HEK293T (cell line): ENCODE results near the gene EHHADH.

Experiments
- CTCF ChIA-PET: fragments of 350-600 bp; formaldehyde crosslinking; extraction: SDS; loops from one replicate; lab custom pipeline; 2021; ENCODE audit warnings: antibody characterized with exemption, inconsistent platforms; lab: Yijun Ruan, JAX
- POLR2A ChIA-PET: fragments of 350-600 bp; formaldehyde crosslinking; extraction: SDS; loops from one replicate; lab custom pipeline; 2020; ENCODE audit warnings: antibody characterized with exemption, inconsistent platforms; lab: Yijun Ruan, JAX
- DNase-seq: peaks from one replicate; pipeline ENCODE4 v3.0.0; 2012; ENCODE audit warnings: mixed read lengths; ENCODE audit errors: extremely low spot score
- ARNT ChIP-seq: fragments of 450-650 bp; IDR thresholded peaks from 2 replicates; pipeline ENCODE4 v1.6.1; 2017; ENCODE audit warnings: mild to moderate bottlenecking
- BHLHE40 ChIP-seq: fragments of 450-650 bp; IDR thresholded peaks from 2 replicates; pipeline ENCODE4 v1.6.1; 2016; ENCODE audit warnings: mild to moderate bottlenecking, moderate library complexity, borderline replicate concordance
- CTBP1 ChIP-seq: fragments of 450-650 bp; IDR thresholded peaks from 2 replicates; pipeline ENCODE4 v1.6.1; 2016; ENCODE audit warnings: borderline replicate concordance
- ELF4 ChIP-seq: fragments of 450-650 bp; IDR thresholded peaks from 2 replicates; pipeline ENCODE4 v1.6.1; 2017; ENCODE audit warnings: antibody characterized with exemption
- FOXA1 ChIP-seq: fragments of 450-650 bp; IDR thresholded peaks from 2 replicates; pipeline ENCODE4 v1.6.1; 2016; ENCODE audit warnings: mild to moderate bottlenecking
- FOXK2 ChIP-seq: fragments of 450-650 bp; IDR thresholded peaks from 2 replicates; pipeline ENCODE4 v1.6.1; 2016; ENCODE audit warnings: mild to moderate bottlenecking
- FOXM1 ChIP-seq: fragments of 450-650 bp; IDR thresholded peaks from 2 replicates; pipeline ENCODE4 v1.6.1; 2017; ENCODE audit warnings: mild to moderate bottlenecking, borderline replicate concordance
- HDGF ChIP-seq: fragments of 450-650 bp; IDR thresholded peaks from 2 replicates; pipeline ENCODE4 v1.6.1; 2017; ENCODE audit warnings: antibody characterized with exemption, borderline replicate concordance
- L3MBTL2 ChIP-seq: fragments of 450-650 bp; conservative IDR thresholded peaks from 2 replicates; pipeline ENCODE4 v1.6.1; 2016; ENCODE audit warnings: mild to moderate bottlenecking
- LEF1 ChIP-seq: fragments of 450-650 bp; IDR thresholded peaks from 2 replicates; pipeline ENCODE4 v1.6.1; 2017; ENCODE audit warnings: mild to moderate bottlenecking, borderline replicate concordance
- NFRKB ChIP-seq: fragments of 450-650 bp; IDR thresholded peaks from 2 replicates; pipeline ENCODE4 v1.6.1; 2016; ENCODE audit warnings: mild to moderate bottlenecking, moderate library complexity
- SP1 ChIP-seq: fragments of 450-650 bp; IDR thresholded peaks from 2 replicates; pipeline ENCODE4 v1.6.1; 2017
- SUZ12 ChIP-seq: fragments of 450-650 bp; IDR thresholded peaks from 2 replicates; pipeline ENCODE4 v1.6.1; 2016; ENCODE audit warnings: mild to moderate bottlenecking
- TARDBP ChIP-seq: fragments of 450-650 bp; IDR thresholded peaks from 2 replicates; pipeline ENCODE4 v1.6.1; 2016
- ZNF384 ChIP-seq: fragments of 450-650 bp; IDR thresholded peaks from 2 replicates; pipeline ENCODE4 v1.6.1; 2016
- TF ChIP-seq, protein P1 (sequence below): fragments of 450-650 bp; IDR thresholded peaks from 2 replicates; pipeline ENCODE4 v1.6.1; 2016

EHHADH gene

GRCh38 chr3:185157347-185157746 lies 96.5 kb downstream of the EHHADH start:
- POLR2A ChIA-PET: no interaction called here
- DNase-seq: no peak
- TF ChIP-seq SP1: no peak
- TF ChIP-seq ARNT: no peak
- TF ChIP-seq SUZ12: no peak
- TF ChIP-seq FOXA1: no peak
- TF ChIP-seq ELF4: no peak
- TF ChIP-seq L3MBTL2: no peak
- TF ChIP-seq ZNF384: no peak
- no peak for TF ChIP-seq FOXM1
- no peak for TF ChIP-seq CTBP1
- TF ChIP-seq NFRKB: no peak
- TF ChIP-seq, protein P1, sequence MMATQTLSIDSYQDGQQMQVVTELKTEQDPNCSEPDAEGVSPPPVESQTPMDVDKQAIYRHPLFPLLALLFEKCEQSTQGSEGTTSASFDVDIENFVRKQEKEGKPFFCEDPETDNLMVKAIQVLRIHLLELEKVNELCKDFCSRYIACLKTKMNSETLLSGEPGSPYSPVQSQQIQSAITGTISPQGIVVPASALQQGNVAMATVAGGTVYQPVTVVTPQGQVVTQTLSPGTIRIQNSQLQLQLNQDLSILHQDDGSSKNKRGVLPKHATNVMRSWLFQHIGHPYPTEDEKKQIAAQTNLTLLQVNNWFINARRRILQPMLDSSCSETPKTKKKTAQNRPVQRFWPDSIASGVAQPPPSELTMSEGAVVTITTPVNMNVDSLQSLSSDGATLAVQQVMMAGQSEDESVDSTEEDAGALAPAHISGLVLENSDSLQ: no peak
- TF ChIP-seq BHLHE40: no peak
- TF ChIP-seq HDGF: no peak
- TF ChIP-seq TARDBP: no peak
- TF ChIP-seq LEF1: no peak
- no peak for TF ChIP-seq FOXK2
- CTCF ChIA-PET: no interaction called here

DNA sequence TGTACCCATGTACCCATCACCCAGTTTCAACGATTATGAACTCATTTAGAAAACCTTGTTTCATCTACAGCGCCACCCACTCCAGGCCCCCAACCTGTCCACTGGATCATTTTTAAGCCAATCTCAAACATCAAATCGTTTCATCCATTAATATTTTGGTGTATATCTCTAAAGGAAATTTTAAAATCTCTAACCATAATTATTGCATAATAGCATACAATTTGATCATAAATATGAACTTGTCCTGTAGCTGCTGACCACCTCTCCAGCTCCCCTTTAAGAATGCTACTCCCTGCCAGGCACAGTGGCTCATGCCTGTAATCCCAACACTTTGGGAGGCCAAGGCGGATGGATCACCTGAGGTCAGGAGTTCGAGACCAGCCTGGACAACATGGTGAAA lies 98.2 kb downstream of the EHHADH start:
- no peak for TF ChIP-seq SP1
- TF ChIP-seq FOXA1: no peak
- no peak for TF ChIP-seq FOXK2
- TF ChIP-seq BHLHE40: no peak
- no peak for TF ChIP-seq HDGF
- TF ChIP-seq FOXM1: no peak
- TF ChIP-seq SUZ12: no peak
- no peak for TF ChIP-seq LEF1
- TF ChIP-seq NFRKB: no peak
- no peak for TF ChIP-seq ARNT
- TF ChIP-seq, protein P1: no peak
- no peak for TF ChIP-seq ZNF384
- TF ChIP-seq ELF4: no peak
- DNase-seq: no peak
- ChIA-PET CTCF (interaction anchor here (0.6 kb wide), 1 partner anchor 56 kb away, joined by 3 read pairs; no protein-coding TSS in a partner anchor), POLR2A (no interaction called here)

GRCh38 chr3:185153861-185154629 lies 99.8 kb downstream of the EHHADH start:
- CTCF ChIA-PET: no interaction called here
- no peak for DNase-seq
- no peak for TF ChIP-seq ARNT
- no peak for TF ChIP-seq BHLHE40
- no peak for TF ChIP-seq HDGF
- TF ChIP-seq L3MBTL2: no peak
- no peak for TF ChIP-seq NFRKB
- TF ChIP-seq SP1: no peak
- TF ChIP-seq, protein P1: no peak
- no peak for TF ChIP-seq LEF1
- TF ChIP-seq TARDBP: no peak
- TF ChIP-seq ELF4: no peak
- TF ChIP-seq ZNF384: no peak
- no peak for TF ChIP-seq FOXM1
- TF ChIP-seq FOXK2: no peak
- POLR2A ChIA-PET: no interaction called here

DNA sequence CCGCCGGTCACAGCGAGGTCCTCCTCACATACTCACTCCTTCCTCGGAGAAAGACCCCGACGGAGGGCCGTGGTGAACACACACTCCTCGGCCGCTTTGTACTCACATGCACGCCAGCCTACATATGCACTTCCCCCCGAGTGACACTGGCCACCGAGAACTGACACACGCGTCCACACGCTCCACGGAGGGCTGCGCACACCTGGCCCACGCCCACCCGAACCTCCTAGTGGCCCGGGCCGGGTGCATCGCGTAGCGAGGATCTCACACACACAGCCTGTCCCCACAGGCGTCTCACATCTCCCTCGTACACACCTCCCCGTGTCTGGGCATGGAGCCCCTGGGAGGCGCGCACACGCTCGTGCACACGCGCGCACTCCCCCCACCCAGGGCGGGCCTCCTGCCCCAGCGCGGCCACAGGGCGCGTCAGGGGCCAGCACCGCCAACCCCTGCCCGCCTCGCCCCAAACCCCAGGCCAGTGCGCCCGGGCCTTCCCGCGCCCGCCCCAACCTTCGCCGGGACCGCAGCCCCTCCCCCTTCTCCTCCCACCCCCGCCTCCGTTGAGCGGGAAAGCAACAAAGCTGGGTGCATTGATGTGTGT lies 100.6 kb downstream of the EHHADH start:
- ChIA-PET CTCF (no interaction called here), POLR2A (no interaction called here)
- no peak for DNase-seq
- TF ChIP-seq, protein P1: no peak
- TF ChIP-seq ZNF384: no peak
- no peak for TF ChIP-seq FOXM1
- no peak for TF ChIP-seq LEF1
- TF ChIP-seq FOXA1: no peak
- TF ChIP-seq HDGF: no peak
- no peak for TF ChIP-seq TARDBP
- no peak for TF ChIP-seq BHLHE40
- no peak for TF ChIP-seq L3MBTL2

GRCh38 chr3:185152410-185153170 lies 101.3 kb downstream of the EHHADH start, which contains the start of gene C3orf70:
TSS of gene C3orf70 (minus strand) at chr3:185153060. CDS start at chr3:185152823, 237 bp downstream.
- POLR2A ChIA-PET: no interaction called here
- CTCF ChIA-PET: interaction anchor here (0.5 kb wide), 1 partner anchor 277 kb away, joined by 3 read pairs; no protein-coding TSS in a partner anchor
- peak; percentile 60 for DNase-seq
- TF ChIP-seq NFRKB: no peak
- TF ChIP-seq L3MBTL2: peak; percentile 86
